ENCODE measurements around the gene AMOTL1. TPM values are rescaled to one million over a fixed set of nuclear protein-coding genes. Genes with fewer than 3 reads are reported as not detected.

AMOTL1 gene
- total and polyA plus RNA-seq, 4 experiments from 2014 or later, result 0.06 to 0.09 (median 0.07) TPM; not detected in 1

- CTCF ChIA-PET (ENCODE audit: partially characterized antibody), result no interaction called here
- no peaks in the 10 kb centered on the region for H3K9me3 Mint-ChIP-seq
Measured at GRCh38 chr11:94771951-94772350, 3.8 kb downstream of the AMOTL1 start.

GRCh38 chr11:94773842-94774241 lies 5.7 kb downstream of the AMOTL1 start:
- Mint-ChIP-seq H3K9me3 (no peaks in the 10 kb centered on the region), H3K36me3 (no peaks in the 10 kb centered on the region), H3K27ac (no peak overlapping the region), H3K27me3 (peaks cover 33 to 55% of the 10 kb centered on the region in 2 donors), H3K4me1 (peaks cover 0 to 8% (median 7%) of the 10 kb centered on the region in 4 donors), H3K4me3 (no peak overlapping the region)
- Histone ChIP-seq H3K27ac (ENCODE audit: low read depth, low read length) (no peak overlapping the region), H3K4me1 (ENCODE audit: insufficient read depth, low read length) (peaks cover 6% of the 10 kb centered on the region), H3K4me3 (ENCODE audit: low read length in 2 of 2) (no peak overlapping the region), H3K27me3 (ENCODE audit: insufficient read depth, low read length) (peaks cover 11% of the 10 kb centered on the region), H3K9me3 (ENCODE audit: control insufficient read depth in 1 of 2, low read length in 2 of 2) (no peaks in the 10 kb centered on the region), H3K36me3 (ENCODE audit: insufficient read depth, low read length) (no peaks in the 10 kb centered on the region)
- CTCF ChIA-PET (ENCODE audit: partially characterized antibody), result interaction anchor here (3.1 kb wide), 1 partner anchor 11 kb away, joined by 10 read pairs; no protein-coding TSS in a partner anchor
- intact Hi-C loops (cut with micrococcal nuclease), result no loop called here
- DNase-seq, result no peak
- POLR2A ChIA-PET (ENCODE audit: partially characterized antibody), result no interaction called here

More at GRCh38 chr11:94771951-94772350, 3.8 kb downstream of the AMOTL1 start:
- no peaks in the 10 kb centered on the region for H3K9me3 ChIP-seq (ENCODE audit: control insufficient read depth in 1 of 2, low read length in 2 of 2)
- Mint-ChIP-seq H3K27me3 (peaks cover 37 to 56% of the 10 kb centered on the region in 2 donors), H3K4me3 (no peak overlapping the region), H3K36me3 (no peaks in the 10 kb centered on the region), H3K4me1 (peaks cover 2 to 8% (median 8%) of the 10 kb centered on the region in 4 donors), H3K27ac (no peak overlapping the region)
- no peak overlapping the region for H3K27ac ChIP-seq (ENCODE audit: low read depth, low read length)
- no peak overlapping the region for H3K4me3 ChIP-seq (ENCODE audit: low read length in 2 of 2)
- no peaks in the 10 kb centered on the region for H3K36me3 ChIP-seq (ENCODE audit: insufficient read depth, low read length)
- DNase-seq, result no peak
- H3K4me1 ChIP-seq (ENCODE audit: insufficient read depth, low read length), result peaks cover 6% of the 10 kb centered on the region
- intact Hi-C loops (cut with micrococcal nuclease), result no loop called here
- POLR2A ChIA-PET (ENCODE audit: partially characterized antibody), result no interaction called here
- H3K27me3 ChIP-seq (ENCODE audit: insufficient read depth, low read length), result peaks cover 21% of the 10 kb centered on the region

- CTCF ChIA-PET (ENCODE audit: partially characterized antibody), result interaction anchor here (3.1 kb wide), 1 partner anchor 11 kb away, joined by 10 read pairs; no protein-coding TSS in a partner anchor
- peaks cover 2% of the 10 kb centered on the region for H3K4me1 ChIP-seq (ENCODE audit: insufficient read depth, low read length)
- peaks cover 11% of the 10 kb centered on the region for H3K27me3 ChIP-seq (ENCODE audit: insufficient read depth, low read length)
- Mint-ChIP-seq H3K27me3 (peaks cover 28 to 55% of the 10 kb centered on the region in 2 donors), H3K9me3 (no peaks in the 10 kb centered on the region), H3K27ac (no peak overlapping the region), H3K4me1 (peaks cover 0 to 7% (median 4%) of the 10 kb centered on the region in 4 donors), H3K4me3 (no peak overlapping the region), H3K36me3 (no peaks in the 10 kb centered on the region)
- no peak overlapping the region for H3K4me3 ChIP-seq (ENCODE audit: low read length in 2 of 2)
- H3K36me3 ChIP-seq (ENCODE audit: insufficient read depth, low read length), result no peaks in the 10 kb centered on the region
- no peak overlapping the region for H3K27ac ChIP-seq (ENCODE audit: low read depth, low read length)
- no peak for DNase-seq
- intact Hi-C loops (cut with micrococcal nuclease), result no loop called here
- H3K9me3 ChIP-seq (ENCODE audit: control insufficient read depth in 1 of 2, low read length in 2 of 2), result no peaks in the 10 kb centered on the region
- POLR2A ChIA-PET (ENCODE audit: partially characterized antibody), result no interaction called here
Measured at GRCh38 chr11:94774345-94774744, 6.2 kb downstream of the AMOTL1 start.

- H3K27ac ChIP-seq (ENCODE audit: low read depth, low read length), result no peak overlapping the region
- intact Hi-C loops (cut with micrococcal nuclease), result no loop called here
- ChIA-PET POLR2A (ENCODE audit: partially characterized antibody) (no interaction called here), CTCF (ENCODE audit: partially characterized antibody) (interaction anchor here (2.0 to 3.1 kb wide), 2 partner anchors 9 to 13 kb away, joined by 6 to 10 read pairs; no protein-coding TSS in a partner anchor)
- Mint-ChIP-seq H3K36me3 (no peaks in the 10 kb centered on the region), H3K4me1 (peaks cover 4 to 6% (median 6%) of the 10 kb centered on the region in 4 donors), H3K27me3 (peaks cover 16 to 42% of the 10 kb centered on the region in 2 donors), H3K9me3 (peaks cover 0 to under 1% (median 0%) of the 10 kb centered on the region in 8 donors), H3K27ac (no peak overlapping the region), H3K4me3 (no peak overlapping the region)
- H3K36me3 ChIP-seq (ENCODE audit: insufficient read depth, low read length), result no peaks in the 10 kb centered on the region
- peaks cover 4% of the 10 kb centered on the region for H3K27me3 ChIP-seq (ENCODE audit: insufficient read depth, low read length)
- no peak overlapping the region for H3K4me3 ChIP-seq (ENCODE audit: low read length in 2 of 2)
- no peaks in the 10 kb centered on the region for H3K4me1 ChIP-seq (ENCODE audit: insufficient read depth, low read length)
- no peak for DNase-seq
- no peaks in the 10 kb centered on the region for H3K9me3 ChIP-seq (ENCODE audit: control insufficient read depth in 1 of 2, low read length in 2 of 2)
Measured at GRCh38 chr11:94775567-94776327, 7.6 kb downstream of the AMOTL1 start.

- DNase-seq, result no peak
- Mint-ChIP-seq H3K9me3 (peaks cover 0 to 1% (median 0%) of the 10 kb centered on the region in 8 donors), H3K36me3 (no peaks in the 10 kb centered on the region), H3K27ac (no peak overlapping the region), H3K4me1 (peaks cover 6 to 11% (median 9%) of the 10 kb centered on the region in 4 donors), H3K4me3 (no peak overlapping the region), H3K27me3 (peaks cover 11 to 36% of the 10 kb centered on the region in 2 donors)
- Histone ChIP-seq H3K4me1 (ENCODE audit: insufficient read depth, low read length) (no peaks in the 10 kb centered on the region), H3K4me3 (ENCODE audit: low read length in 2 of 2) (no peak overlapping the region), H3K27ac (ENCODE audit: low read depth, low read length) (no peak overlapping the region), H3K27me3 (ENCODE audit: insufficient read depth, low read length) (peaks cover 4% of the 10 kb centered on the region), H3K36me3 (ENCODE audit: insufficient read depth, low read length) (no peaks in the 10 kb centered on the region), H3K9me3 (ENCODE audit: control insufficient read depth in 1 of 2, low read length in 2 of 2) (no peaks in the 10 kb centered on the region)
- ChIA-PET POLR2A (ENCODE audit: partially characterized antibody) (no interaction called here), CTCF (ENCODE audit: partially characterized antibody) (interaction anchor here (2.0 to 3.1 kb wide), 2 partner anchors 9 to 14 kb away, joined by 6 to 10 read pairs; no protein-coding TSS in a partner anchor)
- intact Hi-C loops (cut with micrococcal nuclease), result no loop called here
Measured at GRCh38 chr11:94776351-94777321, 8.5 kb downstream of the AMOTL1 start.

- Histone ChIP-seq H3K27me3 (ENCODE audit: insufficient read depth, low read length) (peaks cover under 1% of the 10 kb centered on the region), H3K36me3 (ENCODE audit: insufficient read depth, low read length) (no peaks in the 10 kb centered on the region), H3K9me3 (ENCODE audit: control insufficient read depth in 1 of 2, low read length in 2 of 2) (no peaks in the 10 kb centered on the region), H3K4me1 (ENCODE audit: insufficient read depth, low read length) (no peaks in the 10 kb centered on the region), H3K4me3 (ENCODE audit: low read length in 2 of 2) (no peak overlapping the region), H3K27ac (ENCODE audit: low read depth, low read length) (no peak overlapping the region)
- peaks cover 10 to 26% of the 10 kb centered on the region in 2 donors for H3K27me3 Mint-ChIP-seq
- DNase-seq, result no peak
- peaks cover 0 to 1% (median 0%) of the 10 kb centered on the region in 8 donors for H3K9me3 Mint-ChIP-seq
- H3K4me1 Mint-ChIP-seq, result peaks cover 6 to 11% (median 9%) of the 10 kb centered on the region in 4 donors
- CTCF ChIA-PET (ENCODE audit: partially characterized antibody), result interaction anchor here (1.2 kb wide), 1 partner anchor 23 kb away, joined by 3 read pairs; no protein-coding TSS in a partner anchor
- no peaks in the 10 kb centered on the region for H3K36me3 Mint-ChIP-seq
- peak overlapping the region in 6 of 8 donors; percentile 31 to 62 (median 38) for H3K4me3 Mint-ChIP-seq
- no peak overlapping the region for H3K27ac Mint-ChIP-seq
- intact Hi-C loops (cut with micrococcal nuclease), result no loop called here
- POLR2A ChIA-PET (ENCODE audit: partially characterized antibody), result no interaction called here
Measured at GRCh38 chr11:94780432-94780831, 12.3 kb downstream of the AMOTL1 start.

- Mint-ChIP-seq H3K4me3 (no peak overlapping the region), H3K36me3 (no peaks in the 10 kb centered on the region), H3K27ac (no peak overlapping the region), H3K4me1 (peaks cover 6 to 11% (median 9%) of the 10 kb centered on the region in 4 donors), H3K27me3 (peaks cover 11 to 14% of the 10 kb centered on the region in 2 donors), H3K9me3 (peaks cover 0 to 1% (median 0%) of the 10 kb centered on the region in 8 donors)
- Histone ChIP-seq H3K27me3 (ENCODE audit: insufficient read depth, low read length) (peaks cover 4% of the 10 kb centered on the region), H3K36me3 (ENCODE audit: insufficient read depth, low read length) (no peaks in the 10 kb centered on the region), H3K4me3 (ENCODE audit: low read length in 2 of 2) (no peak overlapping the region), H3K9me3 (ENCODE audit: control insufficient read depth in 1 of 2, low read length in 2 of 2) (no peaks in the 10 kb centered on the region), H3K27ac (ENCODE audit: low read depth, low read length) (no peak overlapping the region), H3K4me1 (ENCODE audit: insufficient read depth, low read length) (no peaks in the 10 kb centered on the region)
- no peak for DNase-seq
- CTCF ChIA-PET (ENCODE audit: partially characterized antibody), result no interaction called here
- intact Hi-C loops (cut with micrococcal nuclease), result no loop called here
- POLR2A ChIA-PET (ENCODE audit: partially characterized antibody), result no interaction called here
Measured at GRCh38 chr11:94781837-94782236, 13.7 kb downstream of the AMOTL1 start.

Data from CD4-positive, alpha-beta memory T cell (primary cell).